HuH-7 (cell line): ENCODE measurements around the gene STAP2.

Experiments
- DNase-seq: peaks from one replicate; pipeline ENCODE4 v3.0.0; 2011; ENCODE audit warnings: low spot score

STAP2 gene

DNA sequence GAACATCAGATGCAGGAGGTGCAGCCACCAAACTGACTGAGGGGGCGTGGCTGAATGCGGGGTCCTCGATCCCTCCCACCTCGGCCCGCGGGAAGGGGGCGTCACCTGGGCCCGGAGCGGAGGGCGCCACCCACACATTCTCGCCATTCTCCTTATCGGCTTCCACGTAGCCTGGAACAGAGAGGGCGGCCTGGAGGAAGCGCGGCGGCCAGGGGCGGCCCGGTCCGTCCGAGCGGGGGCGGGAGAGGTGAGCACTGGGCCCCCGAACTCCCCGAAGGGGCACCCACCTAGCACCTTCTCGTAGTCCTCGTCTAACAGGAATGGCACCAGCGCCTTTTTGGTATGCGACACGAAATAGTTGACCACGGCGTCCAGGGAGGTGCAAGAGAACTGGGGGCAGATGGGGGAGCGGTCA, 11.8 kb downstream of the STAP2 start:
- no peak for DNase-seq

DNA sequence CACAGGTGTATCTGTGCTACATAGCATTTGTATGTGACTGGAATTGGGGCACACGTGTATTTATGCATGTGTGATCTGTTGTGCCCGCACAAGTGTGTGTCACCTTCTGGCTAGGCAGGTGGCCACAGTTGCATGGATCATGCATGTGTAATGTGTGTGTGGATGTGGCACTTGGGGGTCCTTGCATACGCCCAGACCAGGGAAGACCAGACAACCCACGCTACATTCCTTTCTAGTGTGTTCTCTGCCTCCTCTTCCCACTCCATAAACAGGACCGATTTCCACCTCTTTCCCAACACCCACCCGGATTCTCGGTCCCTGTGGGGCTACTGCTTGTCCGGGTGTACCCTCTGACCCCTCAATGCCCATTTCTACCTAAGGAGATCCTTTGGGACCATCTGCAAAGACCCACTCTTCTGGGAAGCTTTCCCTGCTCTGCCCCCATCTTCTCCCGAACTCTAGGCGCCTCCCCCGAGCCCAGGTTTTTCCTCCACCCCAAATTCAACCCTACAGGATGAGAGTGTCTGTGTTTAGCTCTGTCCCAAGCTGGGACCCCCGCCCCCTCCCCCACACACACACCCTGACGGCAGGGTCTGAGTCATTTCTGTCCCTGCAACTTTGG, 12.3 kb downstream of the STAP2 start:
- DNase-seq: no peak

DNA sequence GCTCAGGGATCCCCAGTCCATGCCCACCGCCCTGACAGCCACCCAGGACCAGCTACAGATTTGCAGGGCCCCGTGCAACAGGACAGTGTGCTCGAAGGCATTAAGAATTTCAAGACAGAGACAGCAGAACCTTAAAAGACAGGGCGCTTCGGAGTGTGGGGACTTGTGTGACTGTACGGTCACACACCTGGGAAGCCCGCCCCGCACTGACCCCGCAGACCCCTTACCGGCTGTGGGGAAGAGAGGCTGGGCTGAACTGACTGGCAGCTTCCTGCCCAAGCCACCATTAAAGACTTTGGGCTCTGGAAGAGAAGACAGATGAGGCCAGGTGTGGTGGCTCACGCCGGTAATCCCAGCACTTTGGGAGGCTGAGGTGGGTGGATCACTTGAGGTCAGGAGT, 14.4 kb downstream of the STAP2 start:
- DNase-seq: no peak

DNA sequence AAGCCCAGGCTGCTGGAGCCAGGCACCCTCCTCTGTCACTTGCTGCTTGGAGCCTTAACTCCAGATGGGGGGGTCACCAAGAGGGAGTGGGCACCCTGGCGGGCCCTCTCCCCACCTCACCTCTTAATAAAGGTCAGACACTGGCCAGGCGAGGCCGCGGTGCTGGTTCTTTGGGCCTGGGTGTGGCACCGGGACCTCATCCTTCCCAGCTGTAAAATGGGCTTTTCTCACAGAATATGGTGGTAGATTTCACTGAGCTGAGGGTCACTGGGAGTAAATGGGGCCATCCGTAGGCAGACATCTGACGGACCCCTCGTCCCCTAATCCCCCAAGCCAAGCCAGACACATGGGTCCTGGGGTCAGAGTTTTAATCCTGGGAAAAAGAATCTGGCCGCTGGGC, 14.9 kb downstream of the STAP2 start:
- DNase-seq: no peak

DNA sequence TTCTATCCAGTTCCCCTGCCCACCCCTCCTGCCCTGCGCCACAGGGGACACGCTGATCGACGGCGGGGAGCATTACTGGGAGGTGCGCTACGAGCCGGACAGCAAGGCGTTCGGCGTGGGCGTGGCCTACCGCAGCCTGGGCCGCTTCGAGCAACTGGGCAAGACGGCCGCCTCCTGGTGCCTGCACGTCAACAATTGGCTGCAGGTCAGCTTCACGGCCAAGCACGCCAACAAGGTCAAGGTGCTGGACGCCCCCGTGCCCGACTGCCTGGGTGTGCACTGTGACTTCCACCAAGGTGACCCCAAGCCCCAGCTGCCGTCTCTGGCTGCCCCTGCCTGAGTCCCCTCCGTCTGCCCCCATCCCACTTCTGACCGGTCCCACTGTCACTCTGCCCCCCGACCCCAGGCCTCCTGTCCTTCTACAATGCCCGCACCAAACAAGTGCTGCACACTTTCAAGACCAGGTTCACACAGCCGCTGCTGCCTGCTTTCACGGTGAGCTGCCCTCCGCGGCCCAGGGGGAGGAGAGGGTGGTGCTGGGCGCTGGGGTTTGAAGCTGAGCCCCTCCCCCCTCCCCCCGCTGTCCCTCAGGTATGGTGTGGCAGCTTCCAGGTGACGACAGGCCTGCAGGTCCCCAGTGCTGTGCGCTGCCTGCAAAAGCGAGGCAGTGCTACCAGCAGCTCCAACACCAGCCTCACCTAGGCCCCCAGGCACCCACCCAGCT, 15.5 kb downstream of the STAP2 start:
- no peak for DNase-seq

DNA sequence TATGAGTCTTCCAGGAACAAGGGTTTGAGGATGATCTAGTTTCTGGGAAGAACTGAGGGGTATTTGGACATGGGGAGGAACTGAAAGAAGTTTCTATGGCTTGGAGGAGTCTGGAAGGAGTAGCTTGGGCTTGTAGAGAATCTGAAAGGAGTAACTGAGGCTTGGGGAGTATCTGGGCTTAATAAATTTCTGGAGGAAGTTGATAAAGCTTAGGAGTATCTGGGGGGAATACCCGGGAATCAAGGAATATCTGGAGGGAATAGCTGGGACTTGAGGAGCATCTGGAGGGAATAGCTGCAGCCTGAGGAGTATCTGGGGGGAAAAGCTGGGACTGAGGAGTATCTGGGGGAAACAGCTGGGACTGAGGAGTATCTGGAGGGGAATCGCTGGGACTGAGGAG, 18.2 kb downstream of the STAP2 start:
- no peak for DNase-seq

DNA sequence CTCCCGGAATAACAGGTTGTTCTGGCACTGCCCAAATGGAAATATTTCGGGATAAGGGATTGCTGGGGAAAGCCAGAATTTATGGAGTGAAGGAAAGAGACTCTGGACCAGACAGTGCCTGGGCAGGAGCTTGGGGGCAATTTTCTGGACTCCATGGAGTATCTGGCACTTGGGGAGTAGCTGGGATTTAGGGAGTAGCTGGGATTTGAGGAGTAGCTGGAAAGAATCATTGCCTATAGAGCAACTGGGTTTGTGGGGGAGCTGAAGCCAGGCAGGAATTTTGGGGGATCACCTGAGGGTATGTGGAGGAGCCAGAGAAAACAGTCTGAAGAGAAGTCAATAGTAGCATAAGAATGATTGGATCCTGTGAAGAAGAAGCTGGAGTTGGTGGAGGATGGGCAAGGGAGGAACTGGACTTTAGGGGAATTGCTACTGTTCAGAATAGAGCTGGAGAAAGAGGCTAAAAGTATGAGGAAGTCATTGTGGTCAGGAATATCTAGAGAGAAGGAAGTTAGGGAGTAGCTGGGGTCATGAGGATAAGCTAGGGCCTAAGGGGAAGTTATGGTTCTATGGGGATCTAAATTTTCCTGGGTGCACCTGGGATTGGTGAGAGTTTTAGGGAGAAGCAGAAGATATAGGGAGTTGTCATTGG, 19.4 kb downstream of the STAP2 start:
- DNase-seq: no peak

DNA sequence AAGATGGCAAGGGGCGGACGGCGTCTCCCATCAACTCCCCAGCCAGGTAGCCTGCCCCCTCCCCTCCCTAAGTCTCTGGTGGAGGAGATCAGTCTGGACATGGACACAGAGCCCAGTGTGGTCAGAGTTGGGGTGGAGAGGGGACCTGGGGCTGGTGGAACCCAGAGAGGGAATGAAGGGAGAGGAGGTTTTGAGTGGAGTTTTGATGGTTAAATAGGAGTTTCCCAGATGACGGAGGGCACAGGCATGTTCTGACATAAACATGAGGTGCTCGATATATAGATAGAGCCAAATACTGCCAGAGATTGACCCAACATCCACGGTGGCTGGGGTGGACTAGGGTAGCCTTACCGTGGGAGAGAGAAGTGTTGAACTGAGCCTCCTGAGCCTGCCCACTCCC, 20.2 kb downstream of the STAP2 start:
- DNase-seq: no peak

DNA sequence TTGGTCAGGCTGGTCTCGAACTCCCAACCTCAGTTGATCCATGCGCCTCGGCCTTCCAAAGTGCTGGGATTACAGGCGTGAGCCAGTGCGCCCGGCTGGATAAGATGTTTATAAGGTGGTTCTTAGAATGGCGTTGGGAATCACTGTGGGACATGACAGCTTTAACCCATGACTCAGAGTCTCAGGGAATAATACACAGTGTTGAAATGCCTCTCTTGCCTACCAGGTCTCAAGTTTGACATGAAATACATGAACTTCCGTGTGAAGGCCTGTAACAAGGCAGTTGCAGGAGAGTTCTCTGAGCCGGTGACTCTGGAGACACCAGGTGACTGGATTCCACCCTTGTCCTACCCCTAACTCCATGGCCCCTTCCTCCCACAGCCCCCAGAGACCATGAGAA, 21.7 kb downstream of the STAP2 start:
- DNase-seq: no peak

DNA sequence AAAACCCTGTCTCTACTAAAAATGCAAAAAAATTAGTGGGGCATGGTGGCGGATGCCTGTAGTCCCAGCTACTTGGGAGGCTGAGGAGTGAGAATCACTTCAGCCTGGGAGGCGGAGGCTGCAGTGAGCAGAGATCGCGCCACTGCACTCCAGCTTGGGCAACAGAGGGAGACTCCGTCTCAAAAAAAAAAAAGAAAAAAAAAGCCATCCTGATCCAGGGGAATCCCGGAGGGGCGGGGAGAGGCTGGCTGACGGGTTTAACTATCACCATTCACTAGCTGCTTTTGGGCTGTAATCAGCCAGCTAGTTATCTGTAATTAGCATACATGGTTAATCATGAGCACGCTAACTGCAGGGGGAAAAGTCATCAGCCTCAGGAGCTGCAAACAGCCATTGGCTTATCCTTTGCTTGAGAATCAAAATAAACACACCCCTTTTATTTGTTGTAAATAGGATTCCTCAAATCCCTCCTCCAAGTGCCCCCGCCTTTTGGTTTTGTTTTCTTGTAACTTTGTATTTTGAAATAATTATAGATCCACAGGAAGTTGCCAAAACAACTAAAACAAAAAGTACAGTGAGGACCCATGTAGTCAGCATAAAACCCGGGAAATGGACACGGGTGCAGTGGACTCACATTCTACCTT, 24.7 kb downstream of the STAP2 start:
- no peak for DNase-seq

DNA sequence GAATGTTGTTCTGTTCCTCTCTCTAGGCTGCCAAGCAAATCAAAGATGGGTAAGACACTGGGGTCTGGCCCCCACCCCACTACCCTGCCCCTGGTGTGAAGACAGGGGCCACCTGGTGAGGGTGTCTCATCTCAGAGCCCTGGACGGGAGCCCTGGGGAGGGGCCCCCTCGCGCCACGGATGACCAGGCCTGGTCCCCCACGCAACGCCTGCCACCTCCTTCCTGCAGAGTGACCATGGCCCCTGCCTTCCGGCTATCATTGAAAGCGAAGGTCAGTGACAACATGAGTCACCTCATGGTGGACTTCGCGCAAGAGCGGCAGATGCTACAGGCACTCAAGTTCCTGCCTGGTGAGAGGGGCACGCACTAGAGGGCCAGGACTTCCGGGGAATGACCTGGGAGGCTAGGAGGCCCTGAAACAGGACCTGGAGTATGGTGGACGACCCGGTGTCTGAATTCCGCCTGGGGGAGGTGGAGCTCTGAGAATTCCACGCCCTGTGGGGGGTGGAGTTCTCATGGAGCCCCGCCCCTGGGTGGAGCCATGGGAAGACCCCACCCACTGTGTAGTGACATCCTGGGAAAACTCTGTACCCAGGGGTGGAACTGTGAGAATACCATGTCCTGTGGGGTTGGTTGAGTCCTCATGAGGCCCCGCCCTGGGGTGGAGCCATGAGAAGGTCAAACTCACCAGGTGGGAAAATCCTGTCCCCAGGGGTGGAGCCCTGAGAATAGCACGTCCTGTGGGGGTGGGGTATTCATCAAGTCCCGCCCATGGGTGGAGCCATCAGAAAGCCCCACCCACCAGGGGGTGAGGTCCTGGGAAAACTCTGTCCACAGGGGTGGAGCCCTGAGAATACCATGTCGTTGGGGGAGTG, 28.1 kb downstream of the STAP2 start:
- no peak for DNase-seq

DNA sequence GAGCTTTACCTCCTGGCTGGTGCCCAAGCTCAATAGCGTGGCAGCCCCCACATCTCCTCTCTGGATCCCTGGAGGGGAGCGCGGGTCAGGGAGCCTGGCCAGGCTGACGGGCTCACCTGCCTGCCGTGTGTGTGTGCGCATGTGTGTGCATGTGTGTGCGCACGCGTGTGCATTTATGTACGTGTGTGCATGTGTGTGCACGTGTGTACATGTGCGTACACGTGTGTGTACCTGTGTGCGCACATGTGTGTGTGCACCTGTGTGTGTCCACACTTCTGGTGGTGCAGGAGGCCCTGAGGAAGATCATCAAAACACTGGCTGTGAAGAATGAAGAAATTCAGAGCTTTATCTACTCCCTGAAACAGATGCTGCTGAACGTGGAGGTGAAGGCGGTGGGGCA, 33.0 kb downstream of the STAP2 start:
- DNase-seq: no peak

DNA sequence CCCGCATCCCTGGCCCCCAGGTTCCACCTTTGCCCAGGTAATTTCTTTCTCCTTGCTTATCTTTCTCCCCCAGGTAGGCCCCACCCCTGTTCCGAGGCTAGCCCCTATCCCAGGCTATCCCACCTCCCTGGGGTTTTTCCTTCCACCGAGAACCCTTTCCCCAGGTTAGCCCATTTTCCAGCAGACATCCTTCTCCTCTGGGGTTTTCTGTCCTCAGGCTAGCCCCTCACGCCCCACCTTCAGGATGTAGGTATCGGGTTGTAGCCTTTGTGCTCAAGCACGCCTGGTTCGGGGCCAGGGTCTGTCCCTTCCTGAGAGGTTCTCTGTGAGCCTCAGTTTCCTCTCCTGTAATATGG, 33.4 kb downstream of the STAP2 start:
- no peak for DNase-seq

DNA sequence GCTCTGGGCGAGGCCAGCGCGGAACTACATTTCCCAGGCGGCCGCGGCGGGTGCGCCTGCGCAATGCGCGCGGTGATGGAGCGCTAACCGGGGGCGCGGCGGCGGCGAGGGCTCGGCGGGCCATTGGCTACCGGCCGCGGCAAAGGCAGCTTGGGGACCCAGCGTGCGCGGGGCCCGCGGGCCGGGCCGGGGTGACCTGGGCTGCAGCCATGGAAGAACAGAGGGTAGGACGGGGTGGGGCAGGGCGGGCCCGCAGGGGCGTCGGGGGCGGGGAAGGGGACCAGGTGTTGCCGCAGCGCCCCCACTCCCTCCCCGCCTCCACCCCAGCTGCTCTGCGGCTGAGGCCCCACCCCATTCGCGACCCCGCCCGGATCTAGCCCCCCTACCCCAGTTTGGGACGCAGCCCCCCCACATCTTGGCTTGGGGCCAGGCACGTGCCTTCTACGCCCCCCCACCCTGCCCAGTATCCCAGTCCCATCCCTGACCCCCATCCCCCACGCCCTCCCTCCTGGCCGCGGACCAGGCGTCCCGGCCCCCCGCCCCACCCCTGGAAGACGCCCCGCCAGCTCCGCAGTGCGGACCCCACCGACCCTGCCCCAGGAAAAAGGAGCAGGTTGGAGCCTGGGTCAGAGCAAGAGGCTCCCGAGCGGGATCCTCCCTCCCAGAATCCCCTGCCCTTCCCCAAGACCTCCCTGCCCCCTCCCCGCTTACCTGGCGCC, 33.9 kb downstream of the STAP2 start, which contains the start of gene FSD1:
FSD1 (plus strand) TSS at position 61 of the 719 bp plus-strand sequence; CDS start at position 210, 149 bp downstream.
- peak; percentile 77 for DNase-seq

DNA sequence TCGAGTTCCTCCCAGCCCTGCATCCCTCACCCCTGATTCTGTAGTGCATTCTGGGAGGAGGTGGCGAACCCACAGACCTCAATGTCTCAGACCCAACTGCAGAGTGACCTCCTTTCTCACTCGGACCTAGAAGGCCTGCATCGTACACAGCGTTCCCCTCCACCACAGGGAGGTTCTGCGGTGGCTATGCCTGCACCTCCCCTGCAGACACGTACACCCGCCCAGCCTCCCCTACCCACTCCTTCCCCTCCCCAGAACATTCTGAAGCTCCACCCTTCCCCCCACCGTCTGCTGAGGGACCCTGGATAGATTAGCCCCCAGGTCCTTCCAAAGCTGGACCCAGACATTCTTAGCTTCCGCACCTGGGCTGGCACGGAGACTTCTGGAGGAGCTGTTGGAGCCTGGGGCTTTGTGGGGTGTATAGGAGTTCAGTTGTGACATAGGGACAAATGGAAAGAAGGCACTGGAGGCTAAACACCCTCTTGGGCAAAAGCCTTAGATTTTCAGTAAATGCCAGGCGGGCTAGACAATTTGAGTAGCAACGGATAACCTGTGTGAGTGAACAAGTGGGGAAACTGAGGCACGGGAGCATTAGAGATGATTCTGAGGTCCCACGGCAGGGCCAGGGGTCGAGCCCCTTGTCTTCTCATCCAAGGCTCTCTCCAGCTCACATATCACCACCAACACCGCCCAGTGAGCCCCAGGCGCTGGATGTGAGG, 34.6 kb downstream of the STAP2 start:
- DNase-seq: no peak

DNA sequence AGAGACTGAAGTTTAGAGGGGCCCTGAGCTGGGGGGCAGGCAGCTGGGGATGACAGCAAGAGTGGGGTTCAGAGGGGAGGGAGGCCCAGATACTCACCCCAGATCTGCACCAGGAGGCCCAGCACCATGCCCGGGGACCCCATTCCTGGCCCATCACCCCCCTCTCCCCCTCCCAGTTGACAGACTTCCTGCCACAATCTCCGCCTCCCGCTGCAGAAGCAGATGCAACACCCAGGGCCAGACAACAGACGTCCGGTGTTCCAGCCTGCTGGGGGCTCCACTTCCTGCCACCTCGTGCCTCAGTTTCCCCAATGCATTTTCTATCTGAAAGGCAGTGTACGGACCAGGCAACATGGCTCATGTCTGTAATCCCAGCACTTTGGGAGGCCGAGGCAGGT, 36.4 kb downstream of the STAP2 start, which contains the start of gene TMIGD2:
TMIGD2 (minus strand) TSS at position 147 of the 398 bp plus-strand sequence; CDS start at position 143, 4 bp downstream.
- DNase-seq: no peak

DNA sequence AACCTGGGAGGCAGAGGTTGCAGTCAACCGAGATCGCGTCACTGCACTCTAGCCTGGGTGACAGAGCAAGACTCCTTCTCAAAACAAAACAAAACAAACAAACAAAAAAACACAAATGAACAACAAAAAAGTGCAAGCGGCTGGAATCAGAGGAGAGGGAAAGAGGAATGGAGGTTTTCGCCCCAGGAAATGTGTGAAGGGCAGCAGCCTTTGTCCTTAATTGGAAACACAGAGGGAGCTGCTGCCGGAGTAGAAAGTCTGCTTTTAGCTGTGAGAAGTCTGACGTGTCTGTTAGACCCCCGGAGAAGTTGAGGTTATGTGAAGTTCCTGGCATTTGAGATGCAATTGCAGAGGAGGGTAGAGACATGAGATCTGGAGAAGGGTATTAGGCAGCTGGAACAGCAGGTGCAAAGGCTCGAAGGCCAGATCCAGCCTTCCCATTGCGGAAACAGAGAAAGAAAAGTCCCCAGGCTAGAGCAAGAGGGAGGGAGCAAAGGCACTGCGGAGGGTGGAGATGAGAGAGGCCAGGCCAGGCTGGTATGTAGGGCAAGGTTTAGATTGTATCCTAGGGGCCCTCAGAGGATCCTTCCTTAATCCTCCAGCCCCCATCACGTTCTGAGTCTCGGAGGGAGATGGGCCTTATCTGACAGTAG, 36.9 kb downstream of the STAP2 start:
- DNase-seq: no peak

DNA sequence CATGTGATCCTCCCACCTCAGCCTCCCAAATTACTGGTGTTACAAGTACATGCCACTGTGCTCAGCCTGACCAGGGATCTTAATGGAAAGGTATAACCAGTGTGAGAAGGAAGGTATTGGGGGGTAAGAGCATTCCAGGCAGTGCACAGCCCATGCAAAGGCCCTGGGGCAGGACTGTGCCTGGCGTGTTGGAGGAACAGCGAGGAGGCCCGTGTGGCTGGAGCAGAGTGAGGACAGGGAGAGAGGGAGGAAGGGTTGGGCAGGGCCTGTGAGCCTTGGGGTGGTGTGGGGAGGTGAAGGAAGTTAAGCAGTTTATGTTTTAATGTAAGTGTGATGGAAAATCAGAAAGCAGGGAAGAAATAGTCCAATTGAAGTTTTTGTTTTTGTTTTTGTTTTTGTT, 38.0 kb downstream of the STAP2 start:
- DNase-seq: no peak

DNA sequence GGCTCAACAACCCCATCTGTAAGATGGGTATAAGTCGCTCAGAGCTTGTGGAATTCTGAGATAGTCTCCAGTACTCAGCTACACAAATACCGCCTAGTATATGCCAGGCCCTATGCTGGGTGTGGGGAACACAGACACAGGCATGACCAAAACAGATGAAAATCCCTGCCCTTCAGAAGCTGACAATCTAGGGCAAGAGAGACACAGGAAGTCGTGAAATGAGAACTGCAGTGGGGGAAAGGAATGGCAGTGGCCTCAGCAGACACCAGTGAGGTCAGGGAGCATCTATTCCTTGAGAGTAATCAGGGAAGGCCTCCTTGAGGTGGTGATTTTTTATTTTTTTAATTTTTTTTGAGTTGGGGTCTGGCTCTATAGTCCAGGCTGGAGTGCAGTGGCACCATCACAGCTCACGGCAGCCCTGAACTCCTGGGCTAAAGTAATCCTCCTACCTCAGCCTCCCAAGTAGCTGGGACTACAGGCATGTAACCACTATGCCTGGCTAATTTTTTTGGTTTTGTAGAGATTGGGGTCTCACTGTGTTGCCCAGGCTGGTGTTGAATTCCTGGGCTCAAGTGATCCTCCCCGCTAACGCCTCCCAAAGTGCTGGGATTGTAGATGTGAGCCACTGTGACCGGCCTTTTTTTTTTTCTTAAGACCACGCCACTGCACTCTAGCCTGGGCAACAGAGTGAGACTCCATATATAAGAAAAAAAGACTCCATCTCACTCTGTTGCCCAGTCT, 39.6 kb downstream of the STAP2 start:
- no peak for DNase-seq
